Aorta (tissue), 5 donors: ENCODE data around the gene SLC2A11. TPM values are rescaled to one million over a fixed set of nuclear protein-coding genes. Genes with fewer than 3 reads are reported as not detected.

ENCODE experiments used
- ATAC-seq: fragments of 200-7000 bp; cut with Tn5 transposase; one replicate; pipeline ENCODE4 v1.9.1; 2022; ENCODE audit warnings: moderate library complexity; ENCODE audit not compliant: low FRiP score
- DNase-seq, 2 donors: peaks; one replicate each; pipeline ENCODE4 v3.0.0-alpha.2; 2020
- H3K27ac ChIP-seq, 2 donors: one replicate each; pipeline ENCODE4 v1.5.1; 2013; ENCODE audit warnings: low read length in 2 of 2, mild to moderate bottlenecking in 2 of 2, moderate library complexity in 2 of 2, control low read depth in 1 of 2, inconsistent platforms in 1 of 2, low read depth in 1 of 2
- H3K27me3 ChIP-seq, 2 donors: one replicate each; pipeline ENCODE4 v1.6.1; 2013; ENCODE audit warnings: control low read depth in 1 of 2, low read length in 1 of 2, mild to moderate bottlenecking in 1 of 2, moderate library complexity in 1 of 2; ENCODE audit not compliant: insufficient read depth in 2 of 2, control insufficient read depth in 1 of 2
- H3K36me3 ChIP-seq, 2 donors: one replicate each; pipeline ENCODE4 v1.6.1; 2013; ENCODE audit warnings: control low read depth in 1 of 2, low read length in 1 of 2, mild to moderate bottlenecking in 1 of 2; ENCODE audit not compliant: insufficient read depth in 2 of 2, control insufficient read depth in 1 of 2
- H3K4me1 ChIP-seq, 2 donors: one replicate each; pipeline ENCODE4 v1.6.1; 2013; ENCODE audit warnings: low read length in 2 of 2, control low read depth in 1 of 2, mild to moderate bottlenecking in 1 of 2, moderate library complexity in 1 of 2; ENCODE audit not compliant: insufficient read depth in 2 of 2, control insufficient read depth in 1 of 2
- H3K4me3 ChIP-seq, 2 donors: one replicate each; pipeline ENCODE4 v1.5.1; 2013; ENCODE audit warnings: low read length in 2 of 2, control low read depth in 1 of 2, mild to moderate bottlenecking in 1 of 2
- H3K9me3 ChIP-seq: one replicate; pipeline ENCODE4 v1.6.1; 2013; ENCODE audit warnings: mild to moderate bottlenecking, low read length; ENCODE audit not compliant: control insufficient read depth
- WGBS, 2 donors: extraction: QIAGEN DNeasy Blood & Tissue Kit; methylation state at CpG; one replicate each; pipeline ENCODE4 v1.1.7; 2013; 5-methylcytosine and 5-hydroxymethylcytosine counted together
- intact Hi-C, 2 donors: fragments of 100-400 bp; cut with DNase I; formaldehyde crosslinking; loops; one replicate each; pipeline versions ENCODE4 v1.14.2 to v1.15.0; 2022
- long read RNA-seq, 2 donors: library from polyadenylated mRNA; unstranded; transcript quantifications; one replicate each; pipeline ENCODE4 v2.0.0, GENCODE V29; 2020 to 2021
- polyA plus RNA-seq, 2 donors: library from polyadenylated mRNA; stranded (reverse); fragments of 200-250 nt; gene quantifications; one replicate each; pipeline ENCODE4 v1.2.3, GENCODE V29; 2013
- total RNA-seq, 2 donors: library from RNA; stranded (reverse); fragmentation: NEBNext Ultra II Directional; extraction: Animal tissue kit (Norgen Biotek cat#: 25700); gene quantifications; one replicate each; pipeline ENCODE4 v1.2.1, GENCODE V29; 2021
- donor health status: healthy with polysubstance abuse.
- donor health status: Bipolar disorder and iron deficiency.
- donor health status: DM: no; HTN: no; CAD: no.
- donor health status: DM: no; HTN: no; CAD: no.
- donor health status: DM: yes; HTN: yes; CAD: no.

Gene SLC2A11, protein sequence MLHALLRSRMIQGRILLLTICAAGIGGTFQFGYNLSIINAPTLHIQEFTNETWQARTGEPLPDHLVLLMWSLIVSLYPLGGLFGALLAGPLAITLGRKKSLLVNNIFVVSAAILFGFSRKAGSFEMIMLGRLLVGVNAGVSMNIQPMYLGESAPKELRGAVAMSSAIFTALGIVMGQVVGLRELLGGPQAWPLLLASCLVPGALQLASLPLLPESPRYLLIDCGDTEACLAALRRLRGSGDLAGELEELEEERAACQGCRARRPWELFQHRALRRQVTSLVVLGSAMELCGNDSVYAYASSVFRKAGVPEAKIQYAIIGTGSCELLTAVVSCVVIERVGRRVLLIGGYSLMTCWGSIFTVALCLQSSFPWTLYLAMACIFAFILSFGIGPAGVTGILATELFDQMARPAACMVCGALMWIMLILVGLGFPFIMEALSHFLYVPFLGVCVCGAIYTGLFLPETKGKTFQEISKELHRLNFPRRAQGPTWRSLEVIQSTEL
- total RNA-seq (10 to 100 TPM in 1 of 2 donors, 1 to 10 TPM in 1; 4.8 to 14.4 TPM), polyA plus RNA-seq (10 to 100 TPM; 16.7 TPM)
- long read RNA-seq, donor 1, partial matches to known transcripts, result 1 of 5 reads
- long read RNA-seq, donor 1, other reads (novel, unspliced or antisense), result 3 of 5 reads
- long read RNA-seq, donor 2, partial matches to known transcripts, result 2 of 5 reads
- long read RNA-seq, donor 2, other reads (novel, unspliced or antisense), result 3 of 5 reads

DNA sequence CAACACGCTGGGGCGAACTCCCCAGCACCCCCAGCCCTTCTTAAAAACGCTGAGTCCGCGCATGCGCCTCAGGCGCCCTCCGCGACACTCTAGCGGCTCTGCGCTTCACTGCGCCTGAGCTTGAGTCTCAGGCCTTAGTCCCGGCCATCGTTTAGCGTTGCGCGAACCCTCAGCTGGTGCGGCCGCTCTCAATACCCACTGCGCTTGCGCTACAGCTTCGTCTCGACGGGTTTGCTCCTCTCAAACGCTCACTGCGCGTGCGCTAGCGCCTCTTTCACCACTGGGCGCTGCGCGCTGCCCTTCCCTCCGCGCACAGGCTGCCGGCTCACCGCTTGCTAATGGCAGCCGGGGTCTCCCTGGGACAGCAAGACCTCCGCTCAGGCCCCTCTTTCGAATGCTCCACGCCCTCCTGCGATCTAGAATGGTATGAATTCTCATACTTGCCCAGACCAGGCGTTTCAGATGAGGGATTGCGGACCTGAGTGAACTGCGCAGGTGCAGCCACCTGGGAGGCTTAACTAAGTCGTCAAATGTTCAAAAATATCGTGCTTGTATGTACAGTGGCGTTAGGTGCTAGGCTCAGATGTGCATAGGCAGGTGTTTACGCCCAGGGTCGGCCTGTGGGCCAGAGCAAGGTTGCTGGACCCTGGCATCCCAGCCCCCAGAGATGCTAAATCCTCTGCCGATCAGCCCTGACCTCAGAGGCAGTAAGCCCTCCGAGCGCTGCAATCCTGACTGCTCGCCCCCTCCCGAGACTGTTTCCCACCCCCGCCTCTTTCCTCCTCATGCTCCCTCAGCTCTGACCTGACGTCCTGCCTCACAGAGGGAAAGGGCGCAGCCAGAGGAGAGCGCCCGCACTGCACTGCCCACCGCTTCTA lies at the start of gene SLC2A11:
TSS of gene SLC2A11 (plus strand) at position 270 of the 878 bp plus-strand sequence. CDS start at position 395, 125 bp downstream.
- Histone ChIP-seq H3K36me3 (no peaks in the 10 kb centered on the region), H3K27ac (peak within 1 kb of the TSS; percentile 8 to 80), H3K4me1 (peaks cover 0 to 2% of the 10 kb centered on the region in 2 donors), H3K4me3 (peak within 1 kb of the TSS; percentile 23 to 73), H3K27me3 (no peaks in the 10 kb centered on the region), H3K9me3 (no peaks in the 10 kb centered on the region)
- DNase-seq, result peak; percentile 99
- ATAC-seq, result peak; percentile 98
- 0 to 1% methylated on average over 59 to 60 of the region's 60 CpGs for WGBS, 2 donors
- intact Hi-C loops, result loop anchor here in 1 of 2 donors (5.0 kb wide), 1 partner anchor 34 kb away; the partner anchor contains the start of gene MIF

DNA sequence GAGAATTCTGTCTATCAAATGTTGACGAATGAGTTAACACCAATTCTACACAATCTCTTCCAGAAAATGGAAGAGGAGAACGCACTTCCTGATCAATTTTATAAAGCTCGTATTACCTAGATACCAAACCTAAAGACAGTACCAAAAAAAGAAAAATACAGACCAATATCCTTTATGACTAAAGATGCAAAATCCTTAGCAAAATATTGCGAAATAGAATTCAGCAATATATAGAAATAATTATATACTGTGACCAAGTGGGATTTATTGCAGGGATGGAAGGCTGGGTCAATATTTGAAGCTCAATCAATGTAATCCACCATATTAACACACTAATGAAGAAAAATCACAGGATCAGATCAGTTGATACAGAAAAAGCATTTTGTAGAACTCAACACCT lies 45.3 kb upstream of the SLC2A11 start:
- WGBS, 2 donors, result 94 to 95% methylated on average over 4 of the region's 4 CpGs
- H3K9me3 ChIP-seq, result no peaks in the 10 kb centered on the region
- DNase-seq (no peak), ATAC-seq (no peak)
- H3K27me3 ChIP-seq, result no peaks in the 10 kb centered on the region
- no peak overlapping the region for H3K4me3 ChIP-seq
- no peak overlapping the region for H3K27ac ChIP-seq
- H3K36me3 ChIP-seq, result peaks cover 0 to 3% of the 10 kb centered on the region in 2 donors
- H3K4me1 ChIP-seq, result no peaks in the 10 kb centered on the region
- intact Hi-C loops, result no loop called here

DNA sequence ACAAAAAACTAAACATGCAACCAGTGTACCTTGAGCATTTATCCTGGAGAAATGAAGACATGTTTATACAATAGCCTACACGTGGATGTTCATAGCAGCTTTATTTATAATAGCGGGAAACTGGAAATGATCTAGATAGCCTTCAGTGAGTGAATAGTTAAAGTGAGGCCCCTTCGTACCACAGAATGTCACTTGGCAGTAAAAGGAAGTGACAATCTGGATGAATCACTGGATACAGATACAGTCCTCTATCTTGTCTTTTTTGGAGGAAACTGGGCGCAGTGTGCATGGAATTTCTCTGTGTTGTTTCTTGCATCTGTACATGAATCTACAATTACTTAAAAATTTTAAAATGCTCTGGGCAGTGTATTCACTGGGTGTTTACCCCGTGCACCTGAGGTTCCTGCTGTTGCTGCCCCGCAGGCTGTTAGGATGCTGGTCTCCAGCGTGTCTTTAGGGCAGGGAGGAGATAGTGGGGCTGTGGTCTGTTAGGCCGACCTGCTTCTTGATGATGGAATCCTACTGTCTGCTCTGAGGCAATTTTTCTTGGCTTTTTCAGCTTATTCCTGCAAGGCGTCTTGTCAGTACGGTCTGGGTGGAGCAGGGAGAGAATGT lies 42.0 kb upstream of the SLC2A11 start:
- peaks cover 0 to 3% of the 10 kb centered on the region in 2 donors for H3K36me3 ChIP-seq
- H3K9me3 ChIP-seq, result no peaks in the 10 kb centered on the region
- no peaks in the 10 kb centered on the region for H3K27me3 ChIP-seq
- no peak overlapping the region for H3K27ac ChIP-seq
- no peak for ATAC-seq
- intact Hi-C loops, result no loop called here
- WGBS, 2 donors, result 75 to 78% methylated on average over 10 of the region's 10 CpGs
- DNase-seq, result peak in 1 of 2 donors; percentile 16
- H3K4me3 ChIP-seq, result no peak overlapping the region
- no peaks in the 10 kb centered on the region for H3K4me1 ChIP-seq

DNA sequence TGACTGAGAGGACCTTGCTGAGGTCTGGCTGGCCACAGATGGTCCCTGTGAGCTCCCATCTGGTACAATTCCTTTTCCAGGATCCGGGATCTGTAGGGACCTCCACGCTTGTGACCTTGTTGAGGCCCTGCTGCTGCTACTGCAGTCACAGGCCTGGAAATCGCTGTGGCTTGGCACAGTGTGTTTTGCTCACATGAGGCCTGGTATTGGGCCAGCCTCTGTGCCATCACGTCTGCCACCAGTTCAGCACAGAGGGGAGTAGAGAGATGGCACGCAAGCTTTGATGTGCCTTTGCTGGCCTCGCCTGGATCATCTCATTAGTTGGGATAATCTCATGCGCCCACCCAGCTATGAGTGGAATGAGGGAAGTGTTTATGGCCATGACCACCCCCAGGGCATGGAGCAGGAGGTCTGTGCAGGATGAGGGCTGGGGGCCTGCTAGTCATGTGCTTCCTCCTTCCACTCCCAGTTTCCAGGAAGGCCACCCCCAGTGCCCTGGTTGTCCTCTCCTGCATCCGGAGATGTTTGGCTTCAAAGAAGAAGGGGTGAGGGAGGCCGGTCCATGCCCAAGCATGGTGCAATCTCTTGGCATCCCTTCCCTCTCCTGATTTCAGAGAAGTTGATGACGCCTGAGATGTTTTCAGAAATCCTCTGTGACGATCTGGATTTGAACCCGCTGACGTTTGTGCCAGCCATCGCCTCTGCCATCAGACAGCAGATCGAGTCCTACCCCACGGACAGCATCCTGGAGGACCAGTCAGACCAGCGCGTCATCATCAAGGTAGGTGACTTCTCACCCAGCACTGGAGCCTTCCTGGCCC lies 41.3 kb upstream of the SLC2A11 start:
- Histone ChIP-seq H3K9me3 (no peaks in the 10 kb centered on the region), H3K27ac (no peak overlapping the region), H3K27me3 (no peaks in the 10 kb centered on the region), H3K4me1 (no peaks in the 10 kb centered on the region), H3K36me3 (peaks cover 0 to 3% of the 10 kb centered on the region in 2 donors), H3K4me3 (no peak overlapping the region)
- DNase-seq, result peak in 1 of 2 donors; percentile 23
- 82 to 86% methylated on average over 18 of the region's 18 CpGs for WGBS, 2 donors
- intact Hi-C loops, result no loop called here
- no peak for ATAC-seq

DNA sequence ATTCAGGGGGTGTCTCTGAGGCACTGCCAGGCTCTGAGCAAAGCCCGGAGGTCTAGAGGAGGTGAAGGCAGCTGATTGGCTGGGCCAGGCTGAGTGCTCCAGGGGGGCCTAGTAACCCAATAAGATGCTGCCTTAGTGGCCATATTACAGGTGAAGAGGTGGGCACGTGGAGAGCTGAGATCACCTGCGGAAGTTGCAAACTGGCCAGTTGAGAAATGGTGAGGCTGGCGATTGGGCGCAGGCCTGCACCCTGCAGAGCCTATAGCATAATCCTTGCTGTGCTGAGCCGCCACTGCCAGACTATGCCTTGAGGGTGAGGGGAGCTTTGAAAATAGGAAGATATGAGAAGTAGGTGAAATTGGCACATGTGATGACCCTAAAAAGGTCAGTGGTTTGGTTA lies 40.5 kb upstream of the SLC2A11 start:
- intact Hi-C loops, result no loop called here
- ATAC-seq (no peak), DNase-seq (peak in 1 of 2 donors; percentile 17)
- no peak overlapping the region for H3K4me3 ChIP-seq
- H3K36me3 ChIP-seq, result peaks cover 0 to 3% of the 10 kb centered on the region in 2 donors
- no peaks in the 10 kb centered on the region for H3K9me3 ChIP-seq
- no peaks in the 10 kb centered on the region for H3K27me3 ChIP-seq
- H3K4me1 ChIP-seq, result no peaks in the 10 kb centered on the region
- no peak overlapping the region for H3K27ac ChIP-seq
- WGBS, 2 donors, result 87 to 97% methylated on average over 6 of the region's 6 CpGs

DNA sequence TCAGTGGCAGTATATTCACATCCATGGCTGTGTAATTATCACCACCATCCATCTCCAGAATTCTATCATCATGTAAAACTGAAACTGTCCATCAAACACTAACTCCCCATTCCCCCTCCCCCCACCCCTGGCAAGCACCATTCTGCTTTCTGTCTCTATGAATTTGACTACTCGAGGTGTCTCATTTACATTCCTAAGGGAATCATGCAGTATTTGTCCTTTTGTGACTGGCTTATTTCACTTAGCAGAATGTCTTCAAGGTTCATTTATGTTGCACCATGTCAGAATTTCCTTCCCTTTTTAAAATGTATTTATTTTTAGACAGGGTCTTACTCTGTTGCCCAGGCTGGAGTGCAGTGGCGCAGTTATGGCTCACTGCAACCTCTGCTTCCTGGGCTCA lies 39.1 kb upstream of the SLC2A11 start:
- 74 to 84% methylated on average over 2 of the region's 2 CpGs for WGBS, 2 donors
- no peak for ATAC-seq
- H3K4me3 ChIP-seq, result no peak overlapping the region
- peaks cover 0 to 3% of the 10 kb centered on the region in 2 donors for H3K36me3 ChIP-seq
- no peaks in the 10 kb centered on the region for H3K27me3 ChIP-seq
- no peak overlapping the region for H3K27ac ChIP-seq
- intact Hi-C loops, result no loop called here
- no peaks in the 10 kb centered on the region for H3K4me1 ChIP-seq
- H3K9me3 ChIP-seq, result no peaks in the 10 kb centered on the region
- peak in 1 of 2 donors; percentile 6 for DNase-seq

DNA sequence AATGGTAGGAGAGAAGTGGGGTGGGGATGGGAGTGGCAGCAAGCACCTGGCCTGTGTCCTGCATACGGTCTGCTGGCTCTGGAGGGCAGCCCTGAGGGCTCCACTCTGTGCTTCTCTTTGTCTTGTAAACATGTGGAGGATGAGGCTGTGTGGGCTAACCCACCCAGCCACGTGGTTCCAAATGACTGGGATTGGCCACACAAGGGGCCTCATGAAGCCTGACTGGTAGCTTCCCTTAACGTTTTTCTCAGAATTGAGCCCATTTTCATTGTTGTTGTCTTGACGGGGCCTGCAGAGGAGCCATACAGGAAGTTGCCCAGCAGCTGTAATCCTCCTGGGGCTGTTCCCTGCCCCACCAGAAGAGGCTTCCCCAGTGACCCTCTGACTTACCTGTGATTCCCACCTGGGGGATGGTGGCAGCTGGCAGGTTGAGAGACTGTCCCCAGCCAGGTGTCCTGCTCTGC lies 36.9 kb upstream of the SLC2A11 start:
- 48 to 69% methylated on average over 4 of the region's 4 CpGs for WGBS, 2 donors
- Histone ChIP-seq H3K27ac (no peak overlapping the region), H3K27me3 (no peaks in the 10 kb centered on the region), H3K9me3 (no peaks in the 10 kb centered on the region), H3K4me3 (no peak overlapping the region), H3K36me3 (peaks cover 0 to 3% of the 10 kb centered on the region in 2 donors), H3K4me1 (no peaks in the 10 kb centered on the region)
- intact Hi-C loops, result no loop called here
- DNase-seq (peak; percentile 6 to 51), ATAC-seq (no peak)
